ENCODE results near the gene UQCRC1. TPM values are rescaled to one million over a fixed set of nuclear protein-coding genes. Genes with fewer than 3 reads are reported as not detected.

UQCRC1 gene
- total RNA-seq, 4 donors from 2014 or later, result 195 to 346 (median 302) TPM

DNA sequence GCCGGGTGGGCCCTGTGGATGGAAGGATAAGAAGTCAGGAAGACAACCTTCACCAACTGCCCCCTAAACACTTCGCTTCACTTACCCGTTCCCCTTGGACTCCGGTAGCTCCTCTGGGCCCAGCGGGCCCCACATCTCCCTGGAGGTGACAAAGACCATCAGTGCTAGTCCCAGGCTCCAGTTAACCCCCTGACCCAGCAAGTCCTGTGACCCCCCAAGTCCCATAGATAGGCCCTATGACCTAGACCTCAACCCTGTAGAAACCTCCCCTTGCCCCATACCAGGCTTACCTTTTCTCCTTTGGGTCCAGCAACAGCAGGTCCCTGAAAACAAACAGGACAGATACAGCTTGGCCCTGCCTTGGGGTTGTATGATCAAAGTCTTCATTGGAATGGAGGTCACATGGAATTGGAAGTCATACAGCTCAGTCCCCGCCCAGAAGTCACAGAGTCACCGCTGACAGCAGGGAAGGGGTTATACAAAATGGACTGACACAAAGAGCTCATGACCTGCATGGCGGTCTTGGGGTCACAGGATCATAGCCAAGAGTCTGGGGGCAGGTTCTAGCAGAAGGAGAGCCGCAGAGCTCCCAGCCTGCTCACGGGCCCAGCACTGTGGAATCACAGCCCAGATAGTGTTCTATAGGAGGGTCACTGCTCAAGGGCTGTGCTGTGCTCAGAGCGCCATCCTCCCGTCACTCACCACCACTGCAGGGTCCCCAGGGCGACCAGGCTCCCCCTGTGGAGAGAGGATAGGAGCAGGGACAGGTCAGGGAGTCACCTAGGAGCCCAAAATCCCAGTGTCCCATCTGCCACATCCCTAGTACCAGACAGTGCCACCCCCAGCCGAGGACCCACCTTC, 27.6 kb downstream of the UQCRC1 start:
- H3K36me3 ChIP-seq, result no peaks in the 10 kb centered on the region
- H3K27ac ChIP-seq, result no peak overlapping the region
- H3K9me3 ChIP-seq, result no peaks in the 10 kb centered on the region
- no peaks in the 10 kb centered on the region for H3K4me1 ChIP-seq
- H3K27me3 ChIP-seq, result no peaks in the 10 kb centered on the region
- H3K4me3 ChIP-seq, result no peak overlapping the region
- TF ChIP-seq POLR2A (IDR thresholded peaks at IDR 0.05) (no peak), POLR2AphosphoS5 (IDR thresholded peaks at IDR 0.05) (no peak), EP300 (IDR thresholded peaks at IDR 0.05) (no peak)
- TF ChIP-seq, protein P1, sequence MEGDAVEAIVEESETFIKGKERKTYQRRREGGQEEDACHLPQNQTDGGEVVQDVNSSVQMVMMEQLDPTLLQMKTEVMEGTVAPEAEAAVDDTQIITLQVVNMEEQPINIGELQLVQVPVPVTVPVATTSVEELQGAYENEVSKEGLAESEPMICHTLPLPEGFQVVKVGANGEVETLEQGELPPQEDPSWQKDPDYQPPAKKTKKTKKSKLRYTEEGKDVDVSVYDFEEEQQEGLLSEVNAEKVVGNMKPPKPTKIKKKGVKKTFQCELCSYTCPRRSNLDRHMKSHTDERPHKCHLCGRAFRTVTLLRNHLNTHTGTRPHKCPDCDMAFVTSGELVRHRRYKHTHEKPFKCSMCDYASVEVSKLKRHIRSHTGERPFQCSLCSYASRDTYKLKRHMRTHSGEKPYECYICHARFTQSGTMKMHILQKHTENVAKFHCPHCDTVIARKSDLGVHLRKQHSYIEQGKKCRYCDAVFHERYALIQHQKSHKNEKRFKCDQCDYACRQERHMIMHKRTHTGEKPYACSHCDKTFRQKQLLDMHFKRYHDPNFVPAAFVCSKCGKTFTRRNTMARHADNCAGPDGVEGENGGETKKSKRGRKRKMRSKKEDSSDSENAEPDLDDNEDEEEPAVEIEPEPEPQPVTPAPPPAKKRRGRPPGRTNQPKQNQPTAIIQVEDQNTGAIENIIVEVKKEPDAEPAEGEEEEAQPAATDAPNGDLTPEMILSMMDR (IDR thresholded peaks at IDR 0.05), result no peak
- WGBS, 2 donors (ENCODE audit: low coverage in 1 of 2), result 74 to 94% methylated on average over 3 of the region's 14 CpGs
- ATAC-seq, result no peak

DNA sequence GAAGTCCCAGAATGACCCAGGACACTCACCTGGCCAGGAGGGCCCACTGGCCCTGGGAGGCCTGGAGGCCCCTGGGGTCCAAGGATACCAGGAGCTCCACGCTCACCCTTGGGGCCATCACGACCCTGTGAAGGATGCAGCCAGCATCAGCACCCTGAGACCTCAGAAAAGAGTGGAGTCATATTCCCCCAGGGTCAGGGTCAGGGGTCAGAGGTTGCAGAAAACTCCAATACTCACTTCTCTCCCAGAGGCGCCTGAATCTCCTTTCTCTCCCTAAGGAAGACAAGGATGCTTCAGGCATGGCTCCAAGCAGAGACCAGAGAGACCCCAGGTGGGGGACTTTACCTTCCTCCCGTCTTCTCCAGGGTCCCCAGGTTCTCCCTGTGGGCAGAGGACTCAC, 32.8 kb downstream of the UQCRC1 start:
- TF ChIP-seq, protein P1 (IDR thresholded peaks at IDR 0.05), result no peak
- TF ChIP-seq POLR2A (IDR thresholded peaks at IDR 0.05), result no peak
- TF ChIP-seq POLR2AphosphoS5 (IDR thresholded peaks at IDR 0.05), result no peak
- no peak for TF ChIP-seq EP300 (IDR thresholded peaks at IDR 0.05)
- 89 to 92% methylated on average over 2 of the region's 4 CpGs for WGBS, 2 donors (ENCODE audit: low coverage in 1 of 2)

DNA sequence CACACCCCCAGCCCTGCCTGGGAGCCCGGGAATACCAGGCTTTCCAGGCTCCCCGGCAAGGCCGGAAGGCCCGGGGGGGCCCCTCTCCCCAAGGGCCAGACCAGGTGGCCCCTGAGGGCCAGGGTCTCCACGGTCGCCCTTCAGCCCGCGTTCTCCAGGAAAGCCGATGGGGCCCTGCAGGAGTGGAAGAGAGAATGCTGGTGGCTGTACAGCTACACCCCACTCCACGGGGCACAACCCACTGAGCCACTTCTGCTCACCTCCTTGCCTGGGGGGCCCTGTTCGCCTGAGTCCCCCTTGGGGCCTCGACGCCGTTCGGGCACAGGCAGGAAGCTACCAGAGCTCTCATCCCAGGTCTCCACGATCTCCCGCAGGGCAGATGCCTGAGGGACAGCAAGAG, 34.1 kb downstream of the UQCRC1 start:
- no peaks in the 10 kb centered on the region for H3K36me3 ChIP-seq
- H3K4me1 ChIP-seq, result no peaks in the 10 kb centered on the region
- no peaks in the 10 kb centered on the region for H3K27me3 ChIP-seq
- no peaks in the 10 kb centered on the region for H3K9me3 ChIP-seq
- TF ChIP-seq POLR2AphosphoS5 (IDR thresholded peaks at IDR 0.05), result no peak
- TF ChIP-seq EP300 (IDR thresholded peaks at IDR 0.05), result no peak
- TF ChIP-seq, protein P1 (IDR thresholded peaks at IDR 0.05), result no peak
- no peak for TF ChIP-seq POLR2A (IDR thresholded peaks at IDR 0.05)
- no peak overlapping the region for H3K27ac ChIP-seq
- H3K4me3 ChIP-seq, result no peak overlapping the region
- ATAC-seq, result no peak
- WGBS, 2 donors (ENCODE audit: low coverage in 1 of 2), result no CpG with 5 or more reads among the region's 17 CpGs

More for the DNA sequence above, 32.8 kb downstream of the UQCRC1 start:
- no peaks in the 10 kb centered on the region for H3K36me3 ChIP-seq
- no peak overlapping the region for H3K27ac ChIP-seq
- no peaks in the 10 kb centered on the region for H3K9me3 ChIP-seq
- H3K4me1 ChIP-seq, result no peaks in the 10 kb centered on the region
- no peaks in the 10 kb centered on the region for H3K27me3 ChIP-seq
- H3K4me3 ChIP-seq, result no peak overlapping the region
- no peak for ATAC-seq

DNA sequence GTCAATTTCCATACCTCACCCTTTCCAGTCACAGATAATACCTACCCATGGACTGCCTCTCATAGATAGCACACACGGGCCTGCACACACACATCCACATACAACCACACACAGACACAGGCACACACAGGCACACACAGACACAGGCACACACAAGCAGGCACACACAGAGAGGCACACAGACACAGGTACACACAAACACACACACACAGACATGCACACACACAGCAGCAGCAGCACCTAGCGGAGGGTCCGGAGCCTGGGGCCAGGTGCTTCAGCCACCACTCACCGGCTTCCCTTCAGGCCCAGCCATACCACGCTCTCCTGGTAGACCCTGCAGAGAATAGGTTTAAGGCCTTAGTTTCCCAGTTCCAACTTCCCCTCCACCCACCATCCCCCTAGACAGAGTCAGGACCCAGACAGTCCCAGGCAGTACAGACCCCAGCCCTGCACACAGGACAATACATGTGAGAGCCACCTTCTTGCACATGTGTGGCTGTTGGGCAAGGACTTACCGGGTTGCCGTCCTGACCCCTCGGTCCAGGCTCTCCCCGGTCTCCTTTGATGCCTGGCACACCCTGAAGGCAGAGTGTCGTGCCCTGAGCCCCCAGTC, 35.4 kb downstream of the UQCRC1 start:
- H3K27me3 ChIP-seq, result no peaks in the 10 kb centered on the region
- TF ChIP-seq, protein P1 (IDR thresholded peaks at IDR 0.05), result no peak
- no peak for TF ChIP-seq POLR2AphosphoS5 (IDR thresholded peaks at IDR 0.05)
- no peak for TF ChIP-seq EP300 (IDR thresholded peaks at IDR 0.05)
- TF ChIP-seq POLR2A (IDR thresholded peaks at IDR 0.05), result no peak
- H3K4me3 ChIP-seq, result no peak overlapping the region
- H3K9me3 ChIP-seq, result no peaks in the 10 kb centered on the region
- no CpG with 5 or more reads among the region's 10 CpGs for WGBS, 2 donors (ENCODE audit: low coverage in 1 of 2)
- no peak overlapping the region for H3K27ac ChIP-seq
- ATAC-seq, result no peak
- H3K4me1 ChIP-seq, result no peaks in the 10 kb centered on the region
- no peaks in the 10 kb centered on the region for H3K36me3 ChIP-seq
